ENCODE measurements around the gene LETM1. TPM values are rescaled to one million over a fixed set of nuclear protein-coding genes. Genes with fewer than 3 reads are reported as not detected.

LETM1 gene
- total and polyA plus RNA-seq, 2 experiments from 2014 or later: 23.3 to 68.9 TPM

DNA sequence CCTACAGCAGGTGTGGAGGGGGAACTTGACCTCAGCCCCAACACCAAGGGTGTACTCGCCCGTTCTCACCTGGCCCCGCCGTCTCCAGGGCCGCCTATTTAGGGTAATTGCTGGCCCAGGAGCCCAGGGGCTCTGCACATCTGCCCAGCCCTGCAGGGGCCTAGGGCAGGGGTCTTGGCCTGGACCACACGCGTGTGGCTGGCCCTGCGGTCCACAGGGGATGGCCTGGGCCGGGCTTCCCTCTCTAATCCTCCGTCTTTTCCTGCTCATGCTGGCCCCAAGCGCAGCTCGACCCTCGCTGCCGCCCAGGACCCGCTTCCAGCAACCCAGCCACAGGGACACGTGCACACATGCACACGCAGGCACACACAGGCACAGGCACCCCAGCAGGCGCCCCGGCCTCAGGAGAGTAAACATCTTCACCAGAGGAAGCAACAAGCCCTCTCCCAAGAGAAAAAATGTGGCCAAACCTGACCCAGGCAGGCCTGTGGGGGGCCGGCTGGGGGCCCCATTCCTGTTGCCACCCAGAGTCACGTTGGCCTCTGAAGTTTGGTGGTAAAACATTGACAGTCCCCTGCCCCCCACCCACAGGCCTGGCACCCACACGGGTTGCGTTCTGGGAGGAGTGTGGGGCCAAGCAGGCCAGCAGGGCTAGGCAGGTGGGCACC lies 87.5 kb downstream of the LETM1 start:
- Histone ChIP-seq H4K20me1 (replicated peaks; ENCODE audit: insufficient read depth) (no peaks in the 10 kb centered on the region), H3K9me2 (ENCODE audit: insufficient read depth) (no peaks in the 10 kb centered on the region), H2AFZ (0 out of 2 replicates have a peak overlapping the region, but pooled peaks have one; percentile 6), H3K27me3 (ENCODE audit: insufficient read depth) (no peaks in the 10 kb centered on the region), H3K4me1 (ENCODE audit: insufficient read depth) (peaks cover 22% of the 10 kb centered on the region), H3K27ac (ENCODE audit: low read depth) (no peak overlapping the region), H3F3A (replicated peaks; ENCODE audit: low read depth) (no peaks in the 10 kb centered on the region), H3K4me3 (peak overlapping the region; percentile 49), H3K4me2 (peak overlapping the region; percentile 82), H3K79me2 (replicated peaks; ENCODE audit: insufficient read depth) (no peaks in the 10 kb centered on the region), H3K36me3 (ENCODE audit: insufficient read depth) (no peaks in the 10 kb centered on the region)
- Mint-ChIP-seq H3K4me1 (peaks cover 10% of the 10 kb centered on the region), H3K27ac (peak overlapping the region; percentile 82; the same call in 1 of the 2 replicates), H3K36me3 (ENCODE audit: low read depth) (no peaks in the 10 kb centered on the region), H3K9me3 (no peaks in the 10 kb centered on the region; the same call in 2 of the 3 replicates), H3K4me3 (peak overlapping the region; percentile 66), H3K27me3 (ENCODE audit: insufficient read depth, low read depth, poor library complexity) (peaks cover 24% of the 10 kb centered on the region)
- ATAC-seq (no peak), DNase-seq (ENCODE audit: low spot score) (no peak)
- TF ChIP-seq, protein P1, sequence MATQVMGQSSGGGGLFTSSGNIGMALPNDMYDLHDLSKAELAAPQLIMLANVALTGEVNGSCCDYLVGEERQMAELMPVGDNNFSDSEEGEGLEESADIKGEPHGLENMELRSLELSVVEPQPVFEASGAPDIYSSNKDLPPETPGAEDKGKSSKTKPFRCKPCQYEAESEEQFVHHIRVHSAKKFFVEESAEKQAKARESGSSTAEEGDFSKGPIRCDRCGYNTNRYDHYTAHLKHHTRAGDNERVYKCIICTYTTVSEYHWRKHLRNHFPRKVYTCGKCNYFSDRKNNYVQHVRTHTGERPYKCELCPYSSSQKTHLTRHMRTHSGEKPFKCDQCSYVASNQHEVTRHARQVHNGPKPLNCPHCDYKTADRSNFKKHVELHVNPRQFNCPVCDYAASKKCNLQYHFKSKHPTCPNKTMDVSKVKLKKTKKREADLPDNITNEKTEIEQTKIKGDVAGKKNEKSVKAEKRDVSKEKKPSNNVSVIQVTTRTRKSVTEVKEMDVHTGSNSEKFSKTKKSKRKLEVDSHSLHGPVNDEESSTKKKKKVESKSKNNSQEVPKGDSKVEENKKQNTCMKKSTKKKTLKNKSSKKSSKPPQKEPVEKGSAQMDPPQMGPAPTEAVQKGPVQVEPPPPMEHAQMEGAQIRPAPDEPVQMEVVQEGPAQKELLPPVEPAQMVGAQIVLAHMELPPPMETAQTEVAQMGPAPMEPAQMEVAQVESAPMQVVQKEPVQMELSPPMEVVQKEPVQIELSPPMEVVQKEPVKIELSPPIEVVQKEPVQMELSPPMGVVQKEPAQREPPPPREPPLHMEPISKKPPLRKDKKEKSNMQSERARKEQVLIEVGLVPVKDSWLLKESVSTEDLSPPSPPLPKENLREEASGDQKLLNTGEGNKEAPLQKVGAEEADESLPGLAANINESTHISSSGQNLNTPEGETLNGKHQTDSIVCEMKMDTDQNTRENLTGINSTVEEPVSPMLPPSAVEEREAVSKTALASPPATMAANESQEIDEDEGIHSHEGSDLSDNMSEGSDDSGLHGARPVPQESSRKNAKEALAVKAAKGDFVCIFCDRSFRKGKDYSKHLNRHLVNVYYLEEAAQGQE (IDR thresholded peaks at IDR 0.05; ENCODE audit: unreplicated experiment): no peak
- TF ChIP-seq, protein P2, sequence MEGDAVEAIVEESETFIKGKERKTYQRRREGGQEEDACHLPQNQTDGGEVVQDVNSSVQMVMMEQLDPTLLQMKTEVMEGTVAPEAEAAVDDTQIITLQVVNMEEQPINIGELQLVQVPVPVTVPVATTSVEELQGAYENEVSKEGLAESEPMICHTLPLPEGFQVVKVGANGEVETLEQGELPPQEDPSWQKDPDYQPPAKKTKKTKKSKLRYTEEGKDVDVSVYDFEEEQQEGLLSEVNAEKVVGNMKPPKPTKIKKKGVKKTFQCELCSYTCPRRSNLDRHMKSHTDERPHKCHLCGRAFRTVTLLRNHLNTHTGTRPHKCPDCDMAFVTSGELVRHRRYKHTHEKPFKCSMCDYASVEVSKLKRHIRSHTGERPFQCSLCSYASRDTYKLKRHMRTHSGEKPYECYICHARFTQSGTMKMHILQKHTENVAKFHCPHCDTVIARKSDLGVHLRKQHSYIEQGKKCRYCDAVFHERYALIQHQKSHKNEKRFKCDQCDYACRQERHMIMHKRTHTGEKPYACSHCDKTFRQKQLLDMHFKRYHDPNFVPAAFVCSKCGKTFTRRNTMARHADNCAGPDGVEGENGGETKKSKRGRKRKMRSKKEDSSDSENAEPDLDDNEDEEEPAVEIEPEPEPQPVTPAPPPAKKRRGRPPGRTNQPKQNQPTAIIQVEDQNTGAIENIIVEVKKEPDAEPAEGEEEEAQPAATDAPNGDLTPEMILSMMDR (conservative IDR thresholded peaks at IDR 0.05; ENCODE audit: low read depth in 2 of 2): no peak
- TF ChIP-seq ZNF114 (CRISPR knock-in tag; IDR thresholded peaks at IDR 0.05) (no peak), EZH2phosphoT487 (IDR thresholded peaks at IDR 0.05; ENCODE audit: unreplicated experiment) (no peak), POLR2AphosphoS5 (IDR thresholded peaks at IDR 0.05; ENCODE audit: low read depth) (no peak), NANOG (IDR thresholded peaks at IDR 0.05; ENCODE audit: borderline replicate concordance) (no peak), ZNF331 (CRISPR knock-in tag; IDR thresholded peaks at IDR 0.05; ENCODE audit: low read depth) (no peak), CREB1 (CRISPR knock-in tag; IDR thresholded peaks at IDR 0.05; ENCODE audit: low read depth) (no peak), JUNB (IDR thresholded peaks at IDR 0.05; ENCODE audit: unreplicated experiment) (no peak), STAT1 (IDR thresholded peaks at IDR 0.05; ENCODE audit: unreplicated experiment) (no peak), EZH2 (IDR thresholded peaks at IDR 0.05; ENCODE audit: low read depth, unreplicated experiment) (no peak)
- TF ChIP-seq, protein P3, sequence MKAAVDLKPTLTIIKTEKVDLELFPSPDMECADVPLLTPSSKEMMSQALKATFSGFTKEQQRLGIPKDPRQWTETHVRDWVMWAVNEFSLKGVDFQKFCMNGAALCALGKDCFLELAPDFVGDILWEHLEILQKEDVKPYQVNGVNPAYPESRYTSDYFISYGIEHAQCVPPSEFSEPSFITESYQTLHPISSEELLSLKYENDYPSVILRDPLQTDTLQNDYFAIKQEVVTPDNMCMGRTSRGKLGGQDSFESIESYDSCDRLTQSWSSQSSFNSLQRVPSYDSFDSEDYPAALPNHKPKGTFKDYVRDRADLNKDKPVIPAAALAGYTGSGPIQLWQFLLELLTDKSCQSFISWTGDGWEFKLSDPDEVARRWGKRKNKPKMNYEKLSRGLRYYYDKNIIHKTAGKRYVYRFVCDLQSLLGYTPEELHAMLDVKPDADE (IDR thresholded peaks at IDR 0.05): no peak
- TF ChIP-seq, protein P4, sequence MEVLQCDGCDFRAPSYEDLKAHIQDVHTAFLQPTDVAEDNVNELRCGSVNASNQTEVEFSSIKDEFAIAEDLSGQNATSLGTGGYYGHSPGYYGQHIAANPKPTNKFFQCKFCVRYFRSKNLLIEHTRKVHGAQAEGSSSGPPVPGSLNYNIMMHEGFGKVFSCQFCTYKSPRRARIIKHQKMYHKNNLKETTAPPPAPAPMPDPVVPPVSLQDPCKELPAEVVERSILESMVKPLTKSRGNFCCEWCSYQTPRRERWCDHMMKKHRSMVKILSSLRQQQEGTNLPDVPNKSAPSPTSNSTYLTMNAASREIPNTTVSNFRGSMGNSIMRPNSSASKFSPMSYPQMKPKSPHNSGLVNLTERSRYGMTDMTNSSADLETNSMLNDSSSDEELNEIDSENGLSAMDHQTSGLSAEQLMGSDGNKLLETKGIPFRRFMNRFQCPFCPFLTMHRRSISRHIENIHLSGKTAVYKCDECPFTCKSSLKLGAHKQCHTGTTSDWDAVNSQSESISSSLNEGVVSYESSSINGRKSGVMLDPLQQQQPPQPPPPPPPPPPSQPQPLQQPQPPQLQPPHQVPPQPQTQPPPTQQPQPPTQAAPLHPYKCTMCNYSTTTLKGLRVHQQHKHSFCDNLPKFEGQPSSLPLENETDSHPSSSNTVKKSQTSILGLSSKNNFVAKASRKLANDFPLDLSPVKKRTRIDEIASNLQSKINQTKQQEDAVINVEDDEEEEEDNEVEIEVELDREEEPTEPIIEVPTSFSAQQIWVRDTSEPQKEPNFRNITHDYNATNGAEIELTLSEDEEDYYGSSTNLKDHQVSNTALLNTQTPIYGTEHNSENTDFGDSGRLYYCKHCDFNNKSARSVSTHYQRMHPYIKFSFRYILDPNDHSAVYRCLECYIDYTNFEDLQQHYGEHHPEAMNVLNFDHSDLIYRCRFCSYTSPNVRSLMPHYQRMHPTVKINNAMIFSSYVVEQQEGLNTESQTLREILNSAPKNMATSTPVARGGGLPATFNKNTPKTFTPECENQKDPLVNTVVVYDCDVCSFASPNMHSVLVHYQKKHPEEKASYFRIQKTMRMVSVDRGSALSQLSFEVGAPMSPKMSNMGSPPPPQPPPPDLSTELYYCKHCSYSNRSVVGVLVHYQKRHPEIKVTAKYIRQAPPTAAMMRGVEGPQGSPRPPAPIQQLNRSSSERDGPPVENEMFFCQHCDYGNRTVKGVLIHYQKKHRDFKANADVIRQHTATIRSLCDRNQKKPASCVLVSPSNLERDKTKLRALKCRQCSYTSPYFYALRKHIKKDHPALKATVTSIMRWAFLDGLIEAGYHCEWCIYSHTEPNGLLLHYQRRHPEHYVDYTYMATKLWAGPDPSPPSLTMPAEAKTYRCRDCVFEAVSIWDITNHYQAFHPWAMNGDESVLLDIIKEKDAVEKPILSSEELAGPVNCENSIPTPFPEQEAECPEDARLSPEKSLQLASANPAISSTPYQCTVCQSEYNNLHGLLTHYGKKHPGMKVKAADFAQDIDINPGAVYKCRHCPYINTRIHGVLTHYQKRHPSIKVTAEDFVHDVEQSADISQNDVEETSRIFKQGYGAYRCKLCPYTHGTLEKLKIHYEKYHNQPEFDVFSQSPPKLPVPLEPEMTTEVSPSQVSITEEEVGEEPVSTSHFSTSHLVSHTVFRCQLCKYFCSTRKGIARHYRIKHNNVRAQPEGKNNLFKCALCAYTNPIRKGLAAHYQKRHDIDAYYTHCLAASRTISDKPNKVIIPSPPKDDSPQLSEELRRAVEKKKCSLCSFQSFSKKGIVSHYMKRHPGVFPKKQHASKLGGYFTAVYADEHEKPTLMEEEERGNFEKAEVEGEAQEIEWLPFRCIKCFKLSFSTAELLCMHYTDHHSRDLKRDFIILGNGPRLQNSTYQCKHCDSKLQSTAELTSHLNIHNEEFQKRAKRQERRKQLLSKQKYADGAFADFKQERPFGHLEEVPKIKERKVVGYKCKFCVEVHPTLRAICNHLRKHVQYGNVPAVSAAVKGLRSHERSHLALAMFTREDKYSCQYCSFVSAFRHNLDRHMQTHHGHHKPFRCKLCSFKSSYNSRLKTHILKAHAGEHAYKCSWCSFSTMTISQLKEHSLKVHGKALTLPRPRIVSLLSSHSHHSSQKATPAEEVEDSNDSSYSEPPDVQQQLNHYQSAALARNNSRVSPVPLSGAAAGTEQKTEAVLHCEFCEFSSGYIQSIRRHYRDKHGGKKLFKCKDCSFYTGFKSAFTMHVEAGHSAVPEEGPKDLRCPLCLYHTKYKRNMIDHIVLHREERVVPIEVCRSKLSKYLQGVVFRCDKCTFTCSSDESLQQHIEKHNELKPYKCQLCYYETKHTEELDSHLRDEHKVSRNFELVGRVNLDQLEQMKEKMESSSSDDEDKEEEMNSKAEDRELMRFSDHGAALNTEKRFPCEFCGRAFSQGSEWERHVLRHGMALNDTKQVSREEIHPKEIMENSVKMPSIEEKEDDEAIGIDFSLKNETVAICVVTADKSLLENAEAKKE (CRISPR knock-in tag; IDR thresholded peaks at IDR 0.05): no peak

Measured in GM23338 (cell line).